HepG2 (cell line): ENCODE data around the gene FAAP100. TPM values are rescaled to one million over a fixed set of nuclear protein-coding genes. Genes with fewer than 3 reads are reported as not detected.
A peak's percentile ranks its signal among the peaks of the same experiment; 100 is the strongest.

Experiments used
- EED ChIP-seq: sonication (generic); formaldehyde crosslinking; IDR thresholded peaks from 2 replicates; pipeline ENCODE4 v1.5.0; 2020; ENCODE audit warnings: mild to moderate bottlenecking, missing genetic modification reagents
- GABPB1 ChIP-seq: IDR thresholded peaks from 2 replicates; pipeline ENCODE4 v1.6.1; 2016; ENCODE audit warnings: mild to moderate bottlenecking, missing genetic modification reagents, moderate library complexity, missing compliant biosample characterization
- HOXA9 ChIP-seq: sonication (generic); formaldehyde crosslinking; IDR thresholded peaks from 2 replicates; pipeline ENCODE4 v1.8.1; 2022; ENCODE audit warnings: missing genetic modification reagents, mild to moderate bottlenecking, moderate library complexity, borderline replicate concordance
- PHF5A ChIP-seq: IDR thresholded peaks from one replicate; pipeline ENCODE4 v1.6.1; 2018; ENCODE audit warnings: low read depth, missing genetic modification reagents; ENCODE audit not compliant: unreplicated experiment
- PHF8 ChIP-seq: sonication (generic); formaldehyde crosslinking; IDR thresholded peaks from 2 replicates; pipeline ENCODE4 v1.5.0; 2020; ENCODE audit warnings: missing genetic modification reagents
- TMF1 ChIP-seq: sonication (generic); formaldehyde crosslinking; IDR thresholded peaks from 2 replicates; pipeline ENCODE4 v1.8.1; 2022; ENCODE audit warnings: low read depth, missing genetic modification reagents
- ZEB1 ChIP-seq: IDR thresholded peaks from 2 replicates; pipeline ENCODE4 v1.6.1; 2012; ENCODE audit warnings: mild to moderate bottlenecking, low read depth, inconsistent platforms; ENCODE audit not compliant: insufficient replicate concordance
- ZNF234 ChIP-seq: sonication (generic); formaldehyde crosslinking; conservative IDR thresholded peaks from 2 replicates; pipeline ENCODE4 v1.5.1; 2020; ENCODE audit warnings: mild to moderate bottlenecking, missing genetic modification reagents
- ZNF510 ChIP-seq: sonication (generic); formaldehyde crosslinking; IDR thresholded peaks from 2 replicates; pipeline ENCODE4 v1.4.0; 2020; ENCODE audit warnings: low read depth, mild to moderate bottlenecking, missing genetic modification reagents
- ZNF589 ChIP-seq: sonication (generic); formaldehyde crosslinking; conservative IDR thresholded peaks from 2 replicates; pipeline ENCODE4 v1.8.0; 2022; ENCODE audit warnings: mild to moderate bottlenecking, moderate library complexity, missing genetic modification reagents
- polyA plus RNA-seq, 8 experiments: library from polyadenylated mRNA; depleted of rRNA in 3 of 8; stranded (reverse) in 7 of 8; unstranded in 1 of 8; fragments of >200 nt; fragmentation: Illumina TruSeq in 4 of 8; extraction: Trizol in 4 of 8; gene quantifications; 2 replicates each; pipeline versions ENCODE4 v1.2.1 to v1.2.3, GENCODE V29; 2011 to 2016; ENCODE audit warnings: low read depth in 4 of 8, missing spikeins in 1 of 8, mixed read lengths in 1 of 8; ENCODE audit not compliant: insufficient read depth in 1 of 8
- total RNA-seq, 5 experiments: library from RNA; depleted of rRNA; stranded (reverse); fragments of >200 nt; fragmentation: Illumina TruSeq; extraction: Trizol; gene quantifications; 2 replicates each; pipeline ENCODE4 v1.2.3, GENCODE V29; 2016; ENCODE audit warnings: low read depth in 1 of 5
- TF ChIP-seq, protein P1 (sequence below): sonication (generic); formaldehyde crosslinking; IDR thresholded peaks from 2 replicates; pipeline ENCODE4 v1.8.0; 2022; ENCODE audit warnings: missing genetic modification reagents, mild to moderate bottlenecking, inconsistent platforms, borderline replicate concordance
- TF ChIP-seq, protein P2 (sequence below): sonication (generic); formaldehyde crosslinking; IDR thresholded peaks from 2 replicates; pipeline ENCODE4 v1.8.1; 2022; ENCODE audit warnings: low read depth, mild to moderate bottlenecking, missing genetic modification reagents
- TF ChIP-seq, protein P3 (sequence below): sonication (generic); formaldehyde crosslinking; IDR thresholded peaks from 2 replicates; pipeline ENCODE4 v1.5.1; 2020; ENCODE audit warnings: missing genetic modification reagents, mild to moderate bottlenecking, borderline replicate concordance
- TF ChIP-seq, protein P4 (sequence below): sonication (generic); formaldehyde crosslinking; IDR thresholded peaks from 2 replicates; pipeline ENCODE4 v1.5.0; 2020; ENCODE audit warnings: missing genetic modification reagents
- TF ChIP-seq, protein P5 (sequence below): sonication (generic); formaldehyde crosslinking; IDR thresholded peaks from 2 replicates; pipeline ENCODE4 v1.4.0; 2020; ENCODE audit warnings: missing genetic modification reagents; ENCODE audit errors: not compliant biosample characterization
- TF ChIP-seq, protein P6 (sequence below): sonication (generic); formaldehyde crosslinking; conservative IDR thresholded peaks from 2 replicates; pipeline ENCODE4 v1.4.0; 2020; ENCODE audit warnings: missing genetic modification reagents

FAAP100 gene
- total and polyA plus RNA-seq, 2 of the 13 experiments (the other 11 are each of a cell fraction or from before 2014, with no cell fraction given): 7.6 to 20.8 TPM

DNA sequence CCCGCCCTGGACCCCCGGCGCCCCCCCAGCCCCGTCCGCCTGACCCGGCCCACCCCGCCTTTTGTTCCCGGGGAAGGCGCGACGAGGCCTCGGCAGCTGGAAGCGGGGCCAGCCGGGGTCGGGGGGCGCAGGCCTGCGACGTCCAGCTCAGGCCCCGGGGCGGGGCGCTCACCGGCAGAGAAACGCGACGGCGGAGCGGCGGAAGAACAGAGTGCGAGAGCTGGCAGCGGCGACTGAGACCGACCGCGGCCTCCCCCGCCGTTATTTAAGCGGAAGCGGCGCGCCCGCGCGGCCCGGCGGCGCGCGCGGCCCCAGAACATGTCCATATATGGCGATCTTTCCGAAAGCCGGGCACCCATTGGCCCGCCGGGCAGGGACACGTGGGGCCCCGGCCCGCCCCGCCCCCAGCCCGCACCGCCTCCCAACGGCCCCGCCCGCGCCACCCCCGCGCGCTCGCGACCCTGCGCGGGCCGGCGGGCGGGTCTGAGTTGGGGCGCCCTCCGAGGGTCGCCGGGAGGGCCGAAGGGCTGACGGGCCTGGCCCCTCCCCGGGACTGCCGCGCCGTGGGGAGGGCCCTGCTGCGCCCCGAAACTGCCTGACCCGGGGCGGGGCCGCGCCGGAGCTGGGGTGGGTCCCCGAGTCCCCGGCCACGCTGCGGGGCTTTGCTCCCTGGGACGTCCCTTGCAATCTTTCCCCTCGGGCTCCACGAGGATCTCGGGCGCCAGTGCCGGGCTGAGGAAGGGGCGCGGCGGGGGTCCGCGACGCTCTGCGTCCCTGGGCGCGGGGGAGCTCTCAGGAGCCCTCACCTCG, 39.4 kb downstream of the FAAP100 start, which contains the start of gene ACTG1 (continued):
- TF ChIP-seq, protein P1, sequence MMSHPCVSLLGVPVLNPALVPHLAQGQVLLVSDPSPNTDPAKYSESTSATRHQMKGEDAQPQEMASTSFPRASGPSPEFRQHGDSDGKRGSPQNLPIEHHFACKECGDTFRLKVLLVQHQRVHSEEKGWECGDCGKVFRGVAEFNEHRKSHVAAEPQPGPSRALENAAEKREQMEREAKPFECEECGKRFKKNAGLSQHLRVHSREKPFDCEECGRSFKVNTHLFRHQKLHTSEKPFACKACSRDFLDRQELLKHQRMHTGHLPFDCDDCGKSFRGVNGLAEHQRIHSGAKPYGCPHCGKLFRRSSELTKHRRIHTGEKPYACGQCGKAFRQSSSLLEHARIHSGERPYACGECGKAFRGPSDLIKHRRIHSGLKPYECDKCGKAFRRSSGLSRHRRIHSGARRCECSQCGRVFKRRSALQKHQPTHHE (CRISPR knock-in tag): no peak
- TF ChIP-seq ZNF234 (CRISPR knock-in tag): peak; percentile 56; the same call in 1 of the 2 replicates
- TF ChIP-seq GABPB1 (CRISPR knock-in tag): peak; percentile 66
- TF ChIP-seq TMF1: peak; percentile 63; the same call in 1 of the 2 replicates
- TF ChIP-seq, protein P2, sequence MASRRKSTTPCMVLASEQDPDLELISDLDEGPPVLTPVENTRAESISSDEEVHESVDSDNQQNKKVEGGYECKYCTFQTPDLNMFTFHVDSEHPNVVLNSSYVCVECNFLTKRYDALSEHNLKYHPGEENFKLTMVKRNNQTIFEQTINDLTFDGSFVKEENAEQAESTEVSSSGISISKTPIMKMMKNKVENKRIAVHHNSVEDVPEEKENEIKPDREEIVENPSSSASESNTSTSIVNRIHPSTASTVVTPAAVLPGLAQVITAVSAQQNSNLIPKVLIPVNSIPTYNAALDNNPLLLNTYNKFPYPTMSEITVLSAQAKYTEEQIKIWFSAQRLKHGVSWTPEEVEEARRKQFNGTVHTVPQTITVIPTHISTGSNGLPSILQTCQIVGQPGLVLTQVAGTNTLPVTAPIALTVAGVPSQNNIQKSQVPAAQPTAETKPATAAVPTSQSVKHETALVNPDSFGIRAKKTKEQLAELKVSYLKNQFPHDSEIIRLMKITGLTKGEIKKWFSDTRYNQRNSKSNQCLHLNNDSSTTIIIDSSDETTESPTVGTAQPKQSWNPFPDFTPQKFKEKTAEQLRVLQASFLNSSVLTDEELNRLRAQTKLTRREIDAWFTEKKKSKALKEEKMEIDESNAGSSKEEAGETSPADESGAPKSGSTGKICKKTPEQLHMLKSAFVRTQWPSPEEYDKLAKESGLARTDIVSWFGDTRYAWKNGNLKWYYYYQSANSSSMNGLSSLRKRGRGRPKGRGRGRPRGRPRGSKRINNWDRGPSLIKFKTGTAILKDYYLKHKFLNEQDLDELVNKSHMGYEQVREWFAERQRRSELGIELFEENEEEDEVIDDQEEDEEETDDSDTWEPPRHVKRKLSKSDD: no peak
- TF ChIP-seq, protein P3, sequence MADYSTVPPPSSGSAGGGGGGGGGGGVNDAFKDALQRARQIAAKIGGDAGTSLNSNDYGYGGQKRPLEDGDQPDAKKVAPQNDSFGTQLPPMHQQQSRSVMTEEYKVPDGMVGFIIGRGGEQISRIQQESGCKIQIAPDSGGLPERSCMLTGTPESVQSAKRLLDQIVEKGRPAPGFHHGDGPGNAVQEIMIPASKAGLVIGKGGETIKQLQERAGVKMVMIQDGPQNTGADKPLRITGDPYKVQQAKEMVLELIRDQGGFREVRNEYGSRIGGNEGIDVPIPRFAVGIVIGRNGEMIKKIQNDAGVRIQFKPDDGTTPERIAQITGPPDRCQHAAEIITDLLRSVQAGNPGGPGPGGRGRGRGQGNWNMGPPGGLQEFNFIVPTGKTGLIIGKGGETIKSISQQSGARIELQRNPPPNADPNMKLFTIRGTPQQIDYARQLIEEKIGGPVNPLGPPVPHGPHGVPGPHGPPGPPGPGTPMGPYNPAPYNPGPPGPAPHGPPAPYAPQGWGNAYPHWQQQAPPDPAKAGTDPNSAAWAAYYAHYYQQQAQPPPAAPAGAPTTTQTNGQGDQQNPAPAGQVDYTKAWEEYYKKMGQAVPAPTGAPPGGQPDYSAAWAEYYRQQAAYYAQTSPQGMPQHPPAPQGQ (CRISPR knock-in tag): no peak
- TF ChIP-seq PHF5A (CRISPR knock-in tag): no peak
- TF ChIP-seq ZNF589 (CRISPR knock-in tag): peak; percentile 10; the same call in 1 of the 2 replicates
- TF ChIP-seq, protein P4, sequence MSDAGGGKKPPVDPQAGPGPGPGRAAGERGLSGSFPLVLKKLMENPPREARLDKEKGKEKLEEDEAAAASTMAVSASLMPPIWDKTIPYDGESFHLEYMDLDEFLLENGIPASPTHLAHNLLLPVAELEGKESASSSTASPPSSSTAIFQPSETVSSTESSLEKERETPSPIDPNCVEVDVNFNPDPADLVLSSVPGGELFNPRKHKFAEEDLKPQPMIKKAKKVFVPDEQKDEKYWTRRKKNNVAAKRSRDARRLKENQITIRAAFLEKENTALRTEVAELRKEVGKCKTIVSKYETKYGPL (CRISPR knock-in tag): no peak
- peak; percentile 62 for TF ChIP-seq PHF8 (CRISPR knock-in tag)
- no peak; the same call in 1 of the 2 replicates for TF ChIP-seq EED (CRISPR knock-in tag)
- TF ChIP-seq ZEB1: no peak
- TF ChIP-seq, protein P5, sequence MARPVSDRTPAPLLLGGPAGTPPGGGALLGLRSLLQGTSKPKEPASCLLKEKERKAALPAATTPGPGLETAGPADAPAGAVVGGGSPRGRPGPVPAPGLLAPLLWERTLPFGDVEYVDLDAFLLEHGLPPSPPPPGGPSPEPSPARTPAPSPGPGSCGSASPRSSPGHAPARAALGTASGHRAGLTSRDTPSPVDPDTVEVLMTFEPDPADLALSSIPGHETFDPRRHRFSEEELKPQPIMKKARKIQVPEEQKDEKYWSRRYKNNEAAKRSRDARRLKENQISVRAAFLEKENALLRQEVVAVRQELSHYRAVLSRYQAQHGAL (CRISPR knock-in tag): no peak
- TF ChIP-seq, protein P6, sequence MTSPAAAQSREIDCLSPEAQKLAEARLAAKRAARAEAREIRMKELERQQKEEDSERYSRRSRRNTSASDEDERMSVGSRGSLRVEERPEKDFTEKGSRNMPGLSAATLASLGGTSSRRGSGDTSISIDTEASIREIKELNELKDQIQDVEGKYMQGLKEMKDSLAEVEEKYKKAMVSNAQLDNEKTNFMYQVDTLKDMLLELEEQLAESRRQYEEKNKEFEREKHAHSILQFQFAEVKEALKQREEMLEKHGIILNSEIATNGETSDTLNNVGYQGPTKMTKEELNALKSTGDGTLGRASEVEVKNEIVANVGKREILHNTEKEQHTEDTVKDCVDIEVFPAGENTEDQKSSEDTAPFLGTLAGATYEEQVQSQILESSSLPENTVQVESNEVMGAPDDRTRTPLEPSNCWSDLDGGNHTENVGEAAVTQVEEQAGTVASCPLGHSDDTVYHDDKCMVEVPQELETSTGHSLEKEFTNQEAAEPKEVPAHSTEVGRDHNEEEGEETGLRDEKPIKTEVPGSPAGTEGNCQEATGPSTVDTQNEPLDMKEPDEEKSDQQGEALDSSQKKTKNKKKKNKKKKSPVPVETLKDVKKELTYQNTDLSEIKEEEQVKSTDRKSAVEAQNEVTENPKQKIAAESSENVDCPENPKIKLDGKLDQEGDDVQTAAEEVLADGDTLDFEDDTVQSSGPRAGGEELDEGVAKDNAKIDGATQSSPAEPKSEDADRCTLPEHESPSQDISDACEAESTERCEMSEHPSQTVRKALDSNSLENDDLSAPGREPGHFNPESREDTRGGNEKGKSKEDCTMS: no peak
- TF ChIP-seq ZNF510 (CRISPR knock-in tag): peak; percentile 43; the same call in 1 of the 2 replicates
- no peak for TF ChIP-seq HOXA9 (CRISPR knock-in tag)
